HEK293 (cell line): ENCODE data around the gene TECR.

Source experiments
- HOXC10 ChIP-seq: sonication (generic); formaldehyde crosslinking; IDR thresholded peaks from 2 replicates; pipeline ENCODE4 v1.8.1; 2023; ENCODE audit warnings: mild to moderate bottlenecking, missing genetic modification reagents
- ZFHX2 ChIP-seq: fragments of 450-650 bp; formaldehyde crosslinking; conservative IDR thresholded peaks from 2 replicates; pipeline ENCODE4 v1.5.1; 2016; ENCODE audit warnings: missing biosample characterization, missing genetic modification characterization
- ZNF350 ChIP-seq: fragments of 450-650 bp; formaldehyde crosslinking; IDR thresholded peaks from 2 replicates; pipeline ENCODE4 v1.5.0; 2017; ENCODE audit warnings: missing biosample characterization, mild to moderate bottlenecking, missing genetic modification characterization
- TF ChIP-seq, protein P1 (sequence below): fragments of 450-650 bp; formaldehyde crosslinking; IDR thresholded peaks from 2 replicates; pipeline ENCODE4 v1.5.1; 2016; ENCODE audit warnings: missing biosample characterization, missing genetic modification characterization

DNA sequence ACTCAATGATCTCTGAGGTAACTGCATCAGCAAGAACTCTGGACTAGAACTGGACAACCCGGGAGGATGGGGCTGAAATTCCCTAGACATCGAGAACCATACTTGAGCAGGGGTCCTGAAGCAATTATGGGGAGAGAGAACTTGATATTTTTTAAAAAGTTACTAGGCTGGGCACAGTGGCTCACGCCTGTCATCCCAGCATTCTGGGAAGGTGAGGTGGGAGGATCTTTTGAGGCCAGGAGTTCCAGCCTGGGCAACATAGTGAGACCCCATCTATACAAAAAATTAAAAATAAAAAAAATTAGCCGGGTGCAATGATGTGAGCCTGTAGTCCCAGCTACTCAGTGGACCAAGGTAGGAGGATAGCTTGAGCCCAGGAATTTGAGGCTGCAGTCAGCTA, 8.9 kb upstream of the TECR start:
- TF ChIP-seq ZFHX2 (tag by site-specific recombination) (no peak), ZNF350 (tag by site-specific recombination) (no peak), HOXC10 (CRISPR knock-in tag) (no peak)
- TF ChIP-seq, protein P1, sequence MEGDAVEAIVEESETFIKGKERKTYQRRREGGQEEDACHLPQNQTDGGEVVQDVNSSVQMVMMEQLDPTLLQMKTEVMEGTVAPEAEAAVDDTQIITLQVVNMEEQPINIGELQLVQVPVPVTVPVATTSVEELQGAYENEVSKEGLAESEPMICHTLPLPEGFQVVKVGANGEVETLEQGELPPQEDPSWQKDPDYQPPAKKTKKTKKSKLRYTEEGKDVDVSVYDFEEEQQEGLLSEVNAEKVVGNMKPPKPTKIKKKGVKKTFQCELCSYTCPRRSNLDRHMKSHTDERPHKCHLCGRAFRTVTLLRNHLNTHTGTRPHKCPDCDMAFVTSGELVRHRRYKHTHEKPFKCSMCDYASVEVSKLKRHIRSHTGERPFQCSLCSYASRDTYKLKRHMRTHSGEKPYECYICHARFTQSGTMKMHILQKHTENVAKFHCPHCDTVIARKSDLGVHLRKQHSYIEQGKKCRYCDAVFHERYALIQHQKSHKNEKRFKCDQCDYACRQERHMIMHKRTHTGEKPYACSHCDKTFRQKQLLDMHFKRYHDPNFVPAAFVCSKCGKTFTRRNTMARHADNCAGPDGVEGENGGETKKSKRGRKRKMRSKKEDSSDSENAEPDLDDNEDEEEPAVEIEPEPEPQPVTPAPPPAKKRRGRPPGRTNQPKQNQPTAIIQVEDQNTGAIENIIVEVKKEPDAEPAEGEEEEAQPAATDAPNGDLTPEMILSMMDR (tag by site-specific recombination) = no peak
